Stimulated activated CD8-positive, alpha-beta memory T cell treated with anti-CD3 and anti-CD28 coated beads, Interleukin-2, amount 100 ng/mL, for 1 hour (primary cell): ENCODE measurements around the gene PLEKHM2.

ENCODE experiments used
- DNase-seq, 2 donors: peaks; one replicate each; pipeline ENCODE4 v3.0.0-alpha.2; 2020; ENCODE audit warnings: low read depth in 2 of 2

Gene PLEKHM2

DNA sequence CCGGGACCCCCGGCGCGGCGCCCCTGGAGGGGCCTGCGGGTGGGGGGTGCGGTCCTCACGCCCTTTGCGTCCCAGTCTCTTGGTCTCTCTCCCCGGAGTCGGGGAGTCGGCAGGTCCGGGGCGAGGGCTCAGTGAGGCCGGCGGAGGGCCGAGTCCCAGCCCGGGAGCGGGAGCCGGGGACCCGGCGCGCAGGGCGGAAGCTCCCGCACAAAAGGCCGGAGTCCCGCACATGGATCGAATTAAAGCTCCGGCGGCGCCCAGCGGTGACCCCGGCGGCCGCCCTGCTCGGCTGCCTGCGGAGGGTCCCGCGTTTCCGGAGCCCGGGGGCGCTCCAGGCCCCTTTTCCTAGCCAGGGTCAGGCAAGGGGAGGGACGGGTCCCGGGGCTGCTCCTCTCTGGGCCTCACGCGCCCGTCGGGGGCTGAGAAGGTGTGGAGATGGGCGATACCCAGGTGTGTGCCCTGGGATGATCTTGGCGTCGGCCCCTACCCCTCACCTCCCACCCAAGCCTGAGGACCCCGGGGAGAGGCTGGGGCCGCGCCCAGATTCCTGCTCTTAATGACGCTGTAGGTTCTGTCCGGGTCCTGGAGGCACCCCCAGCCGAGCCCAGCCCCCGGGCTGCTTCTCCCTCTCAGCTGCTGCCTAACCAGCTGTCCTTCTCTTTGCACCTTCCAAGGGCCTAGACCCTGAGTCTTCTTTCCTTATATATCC is 75.0 kb downstream of the PLEKHM2 start:
- DNase-seq: no peak

- DNase-seq: no peak
Observed at GRCh38 chr1:15760520-15761211, 76.5 kb downstream of the PLEKHM2 start.

GRCh38 chr1:15761366-15762128 is 77.4 kb downstream of the PLEKHM2 start:
- no peak for DNase-seq

DNA sequence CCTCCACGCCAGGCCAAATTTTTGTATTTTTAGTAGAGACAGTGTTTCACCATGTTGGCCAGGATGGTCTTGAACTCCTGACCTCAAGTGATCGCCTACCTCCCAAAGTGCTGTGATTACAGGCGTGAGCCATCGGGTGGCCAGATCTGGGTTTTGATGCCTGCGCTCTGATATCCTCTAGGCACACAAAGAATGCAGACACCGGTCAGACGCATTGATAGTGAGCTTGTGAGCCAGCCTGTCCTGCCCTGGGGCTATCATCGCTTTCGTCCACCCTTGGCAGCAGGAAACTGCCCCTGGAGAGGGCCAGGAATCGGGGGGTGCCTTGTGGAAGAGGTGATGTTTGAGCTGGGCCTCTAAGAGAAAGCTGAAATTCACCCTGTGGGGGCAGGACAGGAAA is 78.4 kb downstream of the PLEKHM2 start:
- no peak for DNase-seq

DNA sequence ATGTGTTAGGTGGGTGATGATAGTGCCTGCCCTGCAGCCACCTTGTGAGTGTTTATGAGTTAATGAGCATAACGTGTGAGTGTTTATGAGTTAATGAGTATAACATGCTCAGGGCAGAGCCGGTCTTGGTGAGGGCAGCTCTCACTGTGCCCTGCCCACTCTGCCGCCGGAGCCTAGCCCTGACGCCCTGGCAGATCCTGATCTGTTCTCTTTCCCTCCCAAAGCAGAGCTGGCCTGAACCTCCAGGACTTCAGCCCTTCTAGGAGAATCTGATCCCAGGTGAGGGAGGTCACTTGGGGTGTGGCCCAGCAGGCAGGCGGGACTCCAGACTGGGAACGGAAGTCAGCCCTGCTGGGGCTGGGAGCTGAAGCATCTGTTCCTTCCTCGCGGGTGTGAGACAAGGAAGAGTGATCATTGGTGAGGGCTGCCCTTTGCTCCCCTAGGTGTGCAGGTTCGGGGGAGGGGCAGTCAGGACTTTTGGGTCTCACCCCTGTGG is 80.2 kb downstream of the PLEKHM2 start:
- DNase-seq: no peak

DNA sequence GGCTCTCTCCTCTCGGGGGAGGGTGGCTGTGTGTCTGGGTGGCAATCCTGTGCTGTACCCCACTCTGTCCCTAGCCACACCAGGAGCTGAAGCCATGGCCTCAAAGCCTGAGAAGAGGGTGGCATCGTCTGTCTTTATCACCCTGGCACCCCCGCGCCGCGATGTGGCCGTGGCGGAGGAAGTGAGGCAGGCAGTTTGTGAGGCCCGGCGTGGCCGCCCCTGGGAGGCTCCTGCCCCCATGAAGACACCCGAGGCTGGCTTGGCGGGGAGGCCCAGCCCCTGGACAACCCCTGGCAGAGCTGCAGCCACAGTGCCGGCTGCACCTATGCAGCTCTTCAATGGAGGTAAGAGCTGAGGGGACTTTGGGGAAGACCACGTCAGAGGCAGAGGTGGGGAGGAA is 80.8 kb downstream of the PLEKHM2 start:
- no peak for DNase-seq

DNA sequence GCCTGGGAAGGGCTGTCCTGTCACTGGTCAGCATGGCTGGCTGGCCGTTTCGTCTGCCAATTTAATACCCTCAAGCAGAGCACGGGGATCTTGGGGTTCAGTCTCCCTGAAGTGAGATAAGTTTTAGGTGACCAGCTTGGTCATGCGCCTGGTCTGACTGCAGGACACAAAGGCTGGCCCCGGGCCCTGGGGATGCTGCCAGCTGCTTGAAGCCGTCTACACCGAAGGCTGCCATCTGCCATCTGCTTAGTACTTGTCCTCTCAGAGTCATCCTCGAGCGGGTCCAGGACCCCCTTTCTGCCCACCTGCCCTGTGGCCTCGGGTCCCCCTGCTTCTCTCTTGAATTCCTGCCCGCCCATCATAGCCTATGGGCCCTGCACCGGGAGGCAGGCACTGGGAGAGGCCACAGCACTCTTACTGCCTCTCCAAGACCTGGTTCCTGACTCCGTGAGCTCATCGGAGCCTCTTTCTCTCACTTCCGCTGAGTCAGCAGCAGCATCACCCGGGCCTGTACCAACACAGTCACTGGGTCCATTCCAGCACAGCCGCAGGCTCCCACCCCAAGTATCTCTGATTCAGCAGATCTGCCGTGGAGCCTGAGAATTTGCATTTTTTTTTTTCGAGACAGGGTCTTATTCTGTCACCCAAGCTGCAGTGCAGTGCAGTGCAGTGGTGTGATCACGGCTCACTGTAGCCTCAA is 81.5 kb downstream of the PLEKHM2 start:
- no peak for DNase-seq

GRCh38 chr1:15767941-15768340 is 83.8 kb downstream of the PLEKHM2 start:
- no peak for DNase-seq

- DNase-seq: no peak
Observed at GRCh38 chr1:15768388-15768787, 84.3 kb downstream of the PLEKHM2 start.

GRCh38 chr1:15770313-15770962 is 86.3 kb downstream of the PLEKHM2 start:
- no peak for DNase-seq

DNA sequence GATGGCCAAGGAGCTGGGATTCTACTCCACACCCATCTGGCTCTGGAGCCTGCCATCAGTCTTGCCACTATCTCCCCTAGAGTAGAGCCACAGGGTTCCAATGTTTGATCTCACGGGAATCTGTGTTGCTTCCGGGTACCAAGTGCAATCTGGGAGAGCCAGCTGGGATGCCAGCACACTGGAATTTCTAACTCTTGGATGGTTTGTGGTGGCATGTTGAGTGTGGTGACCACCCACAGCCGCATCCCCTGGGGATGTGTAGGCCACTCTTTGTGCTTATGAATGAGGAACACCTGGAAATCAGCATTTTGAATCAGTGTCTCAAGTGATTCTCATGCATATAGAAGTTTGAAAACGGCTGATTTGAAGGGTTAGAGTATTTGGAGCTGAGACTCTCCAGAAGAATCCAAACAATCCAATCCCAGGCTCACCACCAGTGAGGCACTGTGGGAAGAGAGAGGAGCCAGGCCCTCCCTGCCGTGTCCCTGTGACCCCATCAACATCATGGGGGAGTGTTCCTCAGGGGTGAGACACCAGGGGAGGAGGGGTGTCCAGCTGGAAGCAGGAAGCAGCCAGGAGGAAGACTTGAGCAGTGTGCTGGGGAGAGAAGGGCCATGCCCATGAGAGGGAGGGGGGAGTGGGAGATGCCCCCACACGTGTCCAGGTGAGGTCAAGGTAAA is 87.9 kb downstream of the PLEKHM2 start:
- DNase-seq: no peak

- DNase-seq: no peak
Observed at GRCh38 chr1:15775706-15776105, 91.6 kb downstream of the PLEKHM2 start.

- DNase-seq: no peak
Observed at GRCh38 chr1:15777909-15778707, 94.0 kb downstream of the PLEKHM2 start.
